Fibroblast of mammary gland (primary cell): ENCODE results near the gene MYO16.

Source experiments
- DNase-seq: peaks from one replicate; pipeline ENCODE4 v3.0.0-alpha.2; 2010; ENCODE audit warnings: low read depth
- H3K4me3 ChIP-seq: 2 replicates; pipeline ENCODE4 v1.5.1; 2011; ENCODE audit warnings: low read depth, mild to moderate bottlenecking, low read length, moderate library complexity; ENCODE audit not compliant: control insufficient read depth
- TF ChIP-seq, protein P1 (sequence below): conservative IDR thresholded peaks from 2 replicates; pipeline ENCODE4 v1.5.1; 2011; ENCODE audit warnings: low read depth, low read length, inconsistent platforms; ENCODE audit not compliant: control insufficient read depth, insufficient read depth

MYO16 gene

GRCh38 chr13:108711386-108711785, 82.0 kb downstream of the MYO16 start:
- TF ChIP-seq, protein P1, sequence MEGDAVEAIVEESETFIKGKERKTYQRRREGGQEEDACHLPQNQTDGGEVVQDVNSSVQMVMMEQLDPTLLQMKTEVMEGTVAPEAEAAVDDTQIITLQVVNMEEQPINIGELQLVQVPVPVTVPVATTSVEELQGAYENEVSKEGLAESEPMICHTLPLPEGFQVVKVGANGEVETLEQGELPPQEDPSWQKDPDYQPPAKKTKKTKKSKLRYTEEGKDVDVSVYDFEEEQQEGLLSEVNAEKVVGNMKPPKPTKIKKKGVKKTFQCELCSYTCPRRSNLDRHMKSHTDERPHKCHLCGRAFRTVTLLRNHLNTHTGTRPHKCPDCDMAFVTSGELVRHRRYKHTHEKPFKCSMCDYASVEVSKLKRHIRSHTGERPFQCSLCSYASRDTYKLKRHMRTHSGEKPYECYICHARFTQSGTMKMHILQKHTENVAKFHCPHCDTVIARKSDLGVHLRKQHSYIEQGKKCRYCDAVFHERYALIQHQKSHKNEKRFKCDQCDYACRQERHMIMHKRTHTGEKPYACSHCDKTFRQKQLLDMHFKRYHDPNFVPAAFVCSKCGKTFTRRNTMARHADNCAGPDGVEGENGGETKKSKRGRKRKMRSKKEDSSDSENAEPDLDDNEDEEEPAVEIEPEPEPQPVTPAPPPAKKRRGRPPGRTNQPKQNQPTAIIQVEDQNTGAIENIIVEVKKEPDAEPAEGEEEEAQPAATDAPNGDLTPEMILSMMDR: no peak
- H3K4me3 ChIP-seq: no peak overlapping the region
- DNase-seq: no peak

GRCh38 chr13:108725471-108725870, 96.1 kb downstream of the MYO16 start:
- TF ChIP-seq, protein P1: no peak
- H3K4me3 ChIP-seq: no peak overlapping the region
- no peak for DNase-seq

DNA sequence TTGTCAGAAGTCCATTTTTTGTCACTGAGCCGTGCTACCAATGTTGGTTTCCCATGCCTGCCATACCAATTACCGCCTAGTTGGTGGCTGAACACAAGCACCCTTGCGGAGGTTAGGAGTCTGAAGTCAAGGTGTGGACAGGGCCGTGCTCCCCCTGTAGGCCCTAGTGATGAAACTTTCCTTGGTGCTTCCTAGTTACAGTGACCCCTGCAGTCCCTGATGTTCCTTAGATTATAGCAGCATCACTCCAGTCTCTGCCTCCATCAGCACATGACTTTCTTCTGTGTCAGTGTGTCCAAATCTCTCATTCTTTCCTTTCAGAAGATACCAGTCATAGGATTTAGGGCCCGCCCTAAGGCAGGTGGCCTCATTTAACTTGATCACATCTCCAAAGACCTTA, 99.0 kb downstream of the MYO16 start:
- H3K4me3 ChIP-seq: no peak overlapping the region
- TF ChIP-seq, protein P1: no peak
- no peak for DNase-seq

GRCh38 chr13:108733022-108733560, 103.7 kb downstream of the MYO16 start:
- TF ChIP-seq, protein P1: no peak
- DNase-seq: no peak

DNA sequence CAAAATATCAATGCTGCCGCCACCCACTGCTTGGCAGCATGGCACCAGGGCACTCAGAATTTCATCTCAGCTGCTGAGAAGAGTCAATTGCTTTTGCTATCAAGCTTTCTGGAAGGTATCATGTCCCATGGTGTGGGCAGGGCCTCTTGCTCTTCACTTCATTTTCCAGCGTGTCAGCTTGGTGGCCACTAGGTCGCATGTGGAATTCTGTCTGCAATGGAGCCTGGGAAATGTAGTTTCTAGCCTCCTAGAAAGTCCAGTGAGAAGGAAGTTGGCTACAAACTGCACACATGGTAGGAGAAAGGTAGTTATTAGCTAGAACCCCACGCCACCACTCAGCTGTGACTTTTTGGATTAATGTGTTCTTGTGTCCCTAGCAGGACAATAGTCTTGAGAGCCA, 105.3 kb downstream of the MYO16 start:
- no peak for DNase-seq
- no peak overlapping the region for H3K4me3 ChIP-seq
- TF ChIP-seq, protein P1: no peak

More at GRCh38 chr13:108733022-108733560, 103.7 kb downstream of the MYO16 start:
- H3K4me3 ChIP-seq: no peak overlapping the region

GRCh38 chr13:108741930-108742329, 112.5 kb downstream of the MYO16 start:
- DNase-seq: no peak
- no peak overlapping the region for H3K4me3 ChIP-seq
- TF ChIP-seq, protein P1: no peak
